WERI-Rb-1 (cell line): ENCODE measurements around the gene MAS1.
"Not testable (repeated sequence)": the region's sequence is repeated elsewhere in the genome, so short reads cannot be mapped to it uniquely, and the experiment has no call there.

Experiments used
- DNase-seq: peaks from one replicate; pipeline ENCODE4 v3.0.0-alpha.2; 2020
- H3K27ac ChIP-seq: fragments of 250-450 bp; sonication (Bioruptor Pico); 2 replicates; pipeline ENCODE4 v1.5.1; 2020; ENCODE audit warnings: mild to moderate bottlenecking, moderate library complexity
- H3K27me3 ChIP-seq: fragments of 250-450 bp; sonication (Bioruptor Pico); 2 replicates; pipeline ENCODE4 v1.5.1; 2021; ENCODE audit warnings: mild to moderate bottlenecking, low read depth, moderate library complexity; ENCODE audit not compliant: insufficient read depth, severe bottlenecking
- H3K36me3 ChIP-seq: fragments of 250-450 bp; sonication (Bioruptor Pico); 2 replicates; pipeline ENCODE4 v1.5.1; 2020; ENCODE audit warnings: mild to moderate bottlenecking, moderate library complexity
- H3K4me3 ChIP-seq: 2 replicates; pipeline ENCODE4 v1.5.1; 2011; ENCODE audit warnings: low read depth, mild to moderate bottlenecking, control low read depth, low read length
- H3K9me3 ChIP-seq: fragments of 250-450 bp; sonication (Bioruptor Pico); 2 replicates; pipeline ENCODE4 v1.5.1; 2021; ENCODE audit warnings: mild to moderate bottlenecking, moderate library complexity; ENCODE audit not compliant: severe bottlenecking
- CTCF ChIP-seq: IDR thresholded peaks from 2 replicates; pipeline ENCODE4 v1.5.1; 2011; ENCODE audit warnings: low read depth, mild to moderate bottlenecking, control low read depth, inconsistent platforms, low read length

Gene MAS1

GRCh38 chr6:159890792-159891191, at the start of gene MAS1:
Gene MAS1, plus strand, starts transcription at chr6:159890988. Its CDS starts 15,968 bp downstream, at chr6:159906956.
- no peak for TF ChIP-seq CTCF
- H3K27ac ChIP-seq: no peak within 1 kb of the TSS
- peaks cover 47% of the 10 kb centered on the region for H3K27me3 ChIP-seq
- H3K4me3 ChIP-seq: no peak within 1 kb of the TSS
- no peak for DNase-seq
- H3K36me3 ChIP-seq: no peaks in the 10 kb centered on the region
- H3K9me3 ChIP-seq: no peaks in the 10 kb centered on the region

- TF ChIP-seq CTCF: 0 out of 2 replicates have a peak, but pooled peaks have one; percentile 18
- no peak for DNase-seq
- no peak overlapping the region for H3K27ac ChIP-seq
Measured at GRCh38 chr6:159842035-159842434, 48.8 kb upstream of the MAS1 start.

GRCh38 chr6:159844737-159845645, 45.8 kb upstream of the MAS1 start:
- Histone ChIP-seq H3K27ac (no peak overlapping the region), H3K4me3 (no peak overlapping the region), H3K9me3 (peaks cover 9% of the 10 kb centered on the region), H3K36me3 (no peaks in the 10 kb centered on the region), H3K27me3 (no peaks in the 10 kb centered on the region)
- DNase-seq: no peak
- no peak for TF ChIP-seq CTCF

More at GRCh38 chr6:159842035-159842434, 48.8 kb upstream of the MAS1 start:
- H3K36me3 ChIP-seq: no peaks in the 10 kb centered on the region
- no peaks in the 10 kb centered on the region for H3K27me3 ChIP-seq
- no peak overlapping the region for H3K4me3 ChIP-seq
- H3K9me3 ChIP-seq: no peaks in the 10 kb centered on the region

GRCh38 chr6:159848552-159848951, 42.2 kb upstream of the MAS1 start:
- not testable (repeated sequence) for H3K4me3 ChIP-seq

GRCh38 chr6:159849851-159850250, 40.9 kb upstream of the MAS1 start:
- H3K9me3 ChIP-seq, DNase-seq, H3K4me3 ChIP-seq: not testable (repeated sequence)

More at GRCh38 chr6:159848552-159848951, 42.2 kb upstream of the MAS1 start:
- not testable (repeated sequence) for DNase-seq, H3K9me3 ChIP-seq, H3K36me3 ChIP-seq, H3K27ac ChIP-seq, H3K27me3 ChIP-seq

GRCh38 chr6:159852877-159853276, 37.9 kb upstream of the MAS1 start:
- DNase-seq: peak; percentile 23
- H3K36me3 ChIP-seq: no peaks in the 10 kb centered on the region
- H3K27ac ChIP-seq: no peak overlapping the region
- H3K9me3 ChIP-seq: peaks cover 9% of the 10 kb centered on the region
- peak; percentile 26; the same call in 1 of the 2 replicates for TF ChIP-seq CTCF
- no peak overlapping the region for H3K4me3 ChIP-seq
- no peaks in the 10 kb centered on the region for H3K27me3 ChIP-seq

More at GRCh38 chr6:159849851-159850250, 40.9 kb upstream of the MAS1 start:
- H3K36me3 ChIP-seq, H3K27ac ChIP-seq, H3K27me3 ChIP-seq: not testable (repeated sequence)
